ENCODE results near the gene LMCD1.

Gene LMCD1

DNA sequence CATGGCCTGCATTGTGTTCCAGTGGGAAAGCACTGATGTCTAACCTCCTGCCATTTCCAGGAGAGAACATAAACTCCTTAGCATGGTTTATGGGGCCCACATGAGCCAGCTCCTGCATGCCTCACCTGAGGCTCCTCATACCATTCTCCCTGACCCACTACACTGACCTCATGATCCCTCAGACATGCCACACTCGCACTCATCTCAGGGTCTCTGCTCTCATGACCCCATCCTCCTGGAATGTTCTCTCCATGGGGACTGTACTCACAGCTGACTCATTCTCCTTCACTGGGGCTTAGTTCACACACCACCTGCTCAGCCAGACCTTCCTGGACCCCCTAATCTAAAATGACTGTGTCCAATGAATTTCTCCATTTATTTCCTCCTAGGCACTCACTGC lies 4.0 kb upstream of the LMCD1 start:
- no peak for DNase-seq (ENCODE audit: low spot score)
- TF ChIP-seq, protein P1, sequence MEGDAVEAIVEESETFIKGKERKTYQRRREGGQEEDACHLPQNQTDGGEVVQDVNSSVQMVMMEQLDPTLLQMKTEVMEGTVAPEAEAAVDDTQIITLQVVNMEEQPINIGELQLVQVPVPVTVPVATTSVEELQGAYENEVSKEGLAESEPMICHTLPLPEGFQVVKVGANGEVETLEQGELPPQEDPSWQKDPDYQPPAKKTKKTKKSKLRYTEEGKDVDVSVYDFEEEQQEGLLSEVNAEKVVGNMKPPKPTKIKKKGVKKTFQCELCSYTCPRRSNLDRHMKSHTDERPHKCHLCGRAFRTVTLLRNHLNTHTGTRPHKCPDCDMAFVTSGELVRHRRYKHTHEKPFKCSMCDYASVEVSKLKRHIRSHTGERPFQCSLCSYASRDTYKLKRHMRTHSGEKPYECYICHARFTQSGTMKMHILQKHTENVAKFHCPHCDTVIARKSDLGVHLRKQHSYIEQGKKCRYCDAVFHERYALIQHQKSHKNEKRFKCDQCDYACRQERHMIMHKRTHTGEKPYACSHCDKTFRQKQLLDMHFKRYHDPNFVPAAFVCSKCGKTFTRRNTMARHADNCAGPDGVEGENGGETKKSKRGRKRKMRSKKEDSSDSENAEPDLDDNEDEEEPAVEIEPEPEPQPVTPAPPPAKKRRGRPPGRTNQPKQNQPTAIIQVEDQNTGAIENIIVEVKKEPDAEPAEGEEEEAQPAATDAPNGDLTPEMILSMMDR (IDR thresholded peaks at IDR 0.05; ENCODE audit: extremely low read depth, missing control alignments), result no peak

DNA sequence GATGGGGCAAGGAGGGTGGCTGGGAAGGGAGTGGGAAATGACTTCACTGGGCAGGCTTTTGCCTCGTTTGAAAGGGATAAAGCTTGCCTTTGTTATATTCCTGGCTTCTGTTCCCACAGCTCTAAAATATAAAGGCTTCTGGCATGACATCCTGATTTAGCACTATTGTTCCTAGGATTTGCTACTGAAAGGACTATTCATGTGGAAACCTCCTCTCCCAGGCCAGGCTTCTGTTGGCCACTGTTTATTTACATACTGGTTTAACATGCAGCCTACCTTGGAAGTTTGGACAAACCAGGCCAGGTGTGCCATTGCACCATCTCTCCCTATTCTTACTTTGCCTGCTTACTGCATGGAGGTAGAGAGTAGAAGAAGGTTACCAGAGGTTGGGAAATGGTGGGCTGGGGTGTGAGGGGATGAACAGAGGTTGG lies 2.4 kb upstream of the LMCD1 start:
- no peak for DNase-seq (ENCODE audit: low spot score)
- TF ChIP-seq, protein P1 (IDR thresholded peaks at IDR 0.05; ENCODE audit: extremely low read depth, missing control alignments), result no peak

DNA sequence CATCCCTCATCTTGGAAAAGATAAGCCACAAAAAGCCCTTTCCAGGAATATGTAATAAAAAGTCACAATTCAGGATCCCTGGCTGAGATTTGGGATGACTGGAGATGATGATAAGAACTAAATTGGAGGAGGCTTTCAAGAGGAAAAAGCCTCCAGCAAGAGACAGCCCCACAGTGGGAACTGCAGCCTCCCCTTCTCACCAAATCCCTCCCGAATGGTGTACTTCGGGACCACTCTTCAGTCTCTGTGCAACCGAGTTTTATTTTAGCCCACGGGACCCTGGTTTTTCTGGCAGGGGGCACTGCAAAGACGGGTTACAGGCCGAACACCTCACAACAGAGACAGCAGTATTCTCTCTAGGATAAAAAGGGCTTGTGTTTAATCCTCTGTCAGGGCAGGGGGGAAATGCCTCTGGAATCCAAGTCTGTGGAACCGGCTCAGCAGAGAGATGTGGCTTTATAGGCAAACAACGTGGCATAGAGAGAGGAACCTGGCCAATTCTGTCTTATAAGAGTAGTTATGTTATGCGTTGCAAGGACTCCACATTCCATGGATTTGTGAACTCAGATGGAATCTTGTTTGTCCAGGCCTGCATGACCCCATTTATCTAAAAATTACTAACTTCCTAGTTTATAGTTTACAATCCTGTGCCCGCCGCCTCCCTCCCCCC lies 1.2 kb upstream of the LMCD1 start:
- DNase-seq (ENCODE audit: low spot score), result no peak
- TF ChIP-seq, protein P1 (IDR thresholded peaks at IDR 0.05; ENCODE audit: extremely low read depth, missing control alignments), result no peak

DNA sequence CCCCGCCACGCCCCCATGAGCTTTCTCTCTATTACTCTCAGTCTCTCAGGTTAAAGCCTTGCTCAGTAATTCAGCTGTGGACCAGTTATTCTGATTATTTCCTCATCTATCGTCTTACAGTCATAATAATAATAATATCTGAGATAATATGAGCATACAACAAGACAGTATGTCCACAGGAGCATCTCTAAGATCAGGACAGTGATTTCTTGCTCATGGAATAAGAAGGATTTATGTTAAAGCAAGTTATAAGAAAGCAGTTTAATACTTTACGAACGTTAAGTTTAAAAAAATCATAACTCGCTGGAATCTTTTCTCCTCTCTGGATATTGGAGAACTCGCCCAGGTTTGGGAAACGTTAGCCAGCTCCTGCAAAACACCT lies 643 bp upstream of the LMCD1 start:
- TF ChIP-seq, protein P1 (IDR thresholded peaks at IDR 0.05; ENCODE audit: extremely low read depth, missing control alignments), result no peak
- DNase-seq (ENCODE audit: low spot score), result no peak

DNA sequence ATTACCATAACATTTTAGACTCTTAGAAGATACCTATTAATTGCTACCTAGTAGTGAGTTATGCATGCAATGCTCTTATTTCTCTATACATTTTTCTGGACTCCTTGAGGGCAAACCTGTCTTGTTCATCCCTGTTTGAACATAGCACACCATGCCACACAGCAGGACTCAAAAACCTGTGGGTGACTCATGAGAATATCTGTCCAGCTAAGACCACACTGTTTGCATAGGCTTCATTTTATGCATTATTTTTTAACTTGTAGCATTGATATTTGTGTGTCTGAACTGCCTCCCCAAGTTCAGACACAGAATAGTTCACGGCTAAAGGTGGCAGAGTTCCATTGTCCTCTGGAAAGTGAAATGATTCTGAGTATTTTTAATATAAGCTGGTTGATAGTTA lies 1.8 kb downstream of the LMCD1 start:
- TF ChIP-seq, protein P1 (IDR thresholded peaks at IDR 0.05; ENCODE audit: extremely low read depth, missing control alignments), result no peak
- no peak for DNase-seq (ENCODE audit: low spot score)

DNA sequence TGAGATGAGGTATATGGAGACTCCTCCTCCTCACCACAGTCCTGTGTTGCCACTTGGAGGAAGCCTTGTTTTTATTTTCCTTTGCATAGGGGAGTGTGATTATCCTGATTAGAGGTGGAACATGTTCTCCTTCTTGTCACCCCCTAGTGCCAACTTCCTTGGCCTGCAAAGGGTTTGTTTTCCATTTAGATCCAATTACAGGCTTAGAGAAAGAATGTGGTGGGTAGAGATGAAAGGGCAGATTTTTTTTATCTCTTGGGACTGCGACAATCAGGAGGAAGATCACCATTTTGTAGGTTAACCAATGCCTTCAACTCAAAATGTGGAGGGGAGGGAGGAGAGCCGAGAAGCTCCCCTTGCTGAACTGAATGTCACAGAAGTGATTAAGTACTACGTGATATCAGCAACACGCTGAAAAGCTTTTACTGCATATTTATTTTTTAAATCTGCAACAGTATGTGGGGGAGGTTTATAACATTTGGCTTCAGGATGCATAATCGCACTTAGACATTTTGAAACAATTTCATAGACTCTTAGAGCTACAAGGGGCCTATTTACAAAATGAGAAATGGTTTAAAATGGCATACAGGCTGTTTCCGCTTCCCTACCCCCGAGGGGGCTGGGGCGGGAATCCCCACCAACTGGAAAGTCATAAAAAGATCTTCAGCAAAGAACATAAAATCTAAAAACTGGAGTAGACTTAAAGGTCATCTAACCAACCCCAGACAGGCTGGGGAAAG lies 2.4 kb downstream of the LMCD1 start:
- DNase-seq (ENCODE audit: low spot score), result peak; percentile 34
- TF ChIP-seq, protein P1 (IDR thresholded peaks at IDR 0.05; ENCODE audit: extremely low read depth, missing control alignments), result no peak

DNA sequence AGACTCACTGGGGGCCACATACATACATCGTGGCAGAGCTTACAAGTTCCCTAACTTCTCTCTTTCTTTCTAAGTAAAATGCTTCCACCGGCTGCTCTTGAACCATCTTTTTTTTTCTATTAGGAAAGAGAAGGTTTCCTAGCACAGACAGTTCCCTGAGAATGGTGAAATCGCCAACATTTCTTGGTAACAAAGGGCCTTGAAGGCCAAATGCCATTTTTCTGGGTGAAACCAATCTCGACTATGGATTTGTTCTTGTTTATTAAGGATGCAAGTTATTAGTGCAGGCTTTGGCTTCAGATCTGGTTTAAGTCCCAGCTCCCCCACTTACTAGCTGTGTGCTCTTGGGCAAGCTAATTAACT lies 3.0 kb downstream of the LMCD1 start:
- TF ChIP-seq, protein P1 (IDR thresholded peaks at IDR 0.05; ENCODE audit: extremely low read depth, missing control alignments), result no peak
- no peak for DNase-seq (ENCODE audit: low spot score)

Measured in GM20000 (cell line).